Measurements from ENCODE around the gene WDR77.

WDR77 gene

GRCh38 chr1:111448918-111449702 lies at the start of gene WDR77, which contains the start of gene ATP5PB:
TSS of gene WDR77 (minus strand) at chr1:111449256. CDS start at chr1:111449169, 87 bp downstream.
TSS of gene ATP5PB (plus strand) at chr1:111449464. CDS start at chr1:111449542, 78 bp downstream.
- peak within 1 kb of the TSS; percentile 94 for H3K27ac ChIP-seq (ENCODE audit: low read depth, low read length)
- peaks cover 59% of the 10 kb centered on the region for H3K36me3 ChIP-seq (ENCODE audit: control insufficient read depth, insufficient read depth, low read length)
- H3K9ac ChIP-seq (ENCODE audit: low read depth, low read length) = peak within 1 kb of the TSS; percentile 84
- H3K27me3 ChIP-seq (ENCODE audit: control insufficient read depth, insufficient read depth, low read length) = no peaks in the 10 kb centered on the region
- no peaks in the 10 kb centered on the region for H3K4me1 ChIP-seq (ENCODE audit: control insufficient read depth, insufficient read depth, low read length)
- H3K4me3 ChIP-seq (ENCODE audit: low read depth, low read length) = peak within 1 kb of the TSS; percentile 94
- H3K9me3 ChIP-seq (ENCODE audit: control insufficient read depth, insufficient read depth, low read length) = no peaks in the 10 kb centered on the region

DNA sequence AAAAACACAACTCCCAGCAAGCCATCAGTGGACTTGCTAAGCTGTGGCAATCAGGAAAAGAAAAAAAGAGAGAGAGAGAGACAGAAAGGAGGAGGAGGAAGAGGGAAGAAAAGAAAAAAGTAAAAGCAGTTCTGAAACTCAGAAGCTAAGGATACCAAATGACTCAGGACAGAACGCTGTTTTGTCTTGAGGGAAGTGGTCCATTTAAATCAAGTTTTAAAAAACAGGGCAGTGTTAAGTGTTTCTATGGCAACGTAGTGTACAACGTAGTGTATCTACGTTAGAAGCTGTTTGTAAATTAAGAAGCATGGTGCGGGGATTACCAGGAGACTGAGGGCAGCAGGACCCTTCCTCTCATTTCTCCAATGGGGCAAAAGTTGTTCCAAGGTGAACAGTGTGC lies 48.5 kb upstream of the WDR77 start:
- Histone ChIP-seq H3K9me3 (ENCODE audit: control insufficient read depth, insufficient read depth, low read length) (no peaks in the 10 kb centered on the region), H3K4me3 (ENCODE audit: low read depth, low read length) (no peak overlapping the region), H3K27ac (ENCODE audit: low read depth, low read length) (no peak overlapping the region), H3K27me3 (ENCODE audit: control insufficient read depth, insufficient read depth, low read length) (no peaks in the 10 kb centered on the region), H3K9ac (ENCODE audit: low read depth, low read length) (no peak overlapping the region), H3K36me3 (ENCODE audit: control insufficient read depth, insufficient read depth, low read length) (no peaks in the 10 kb centered on the region), H3K4me1 (ENCODE audit: control insufficient read depth, insufficient read depth, low read length) (no peaks in the 10 kb centered on the region)

GRCh38 chr1:111496398-111496797 lies 47.3 kb upstream of the WDR77 start:
- Histone ChIP-seq H3K36me3 (ENCODE audit: control insufficient read depth, insufficient read depth, low read length) (no peaks in the 10 kb centered on the region), H3K9me3 (ENCODE audit: control insufficient read depth, insufficient read depth, low read length) (no peaks in the 10 kb centered on the region), H3K27ac (ENCODE audit: low read depth, low read length) (no peak overlapping the region), H3K4me3 (ENCODE audit: low read depth, low read length) (no peak overlapping the region), H3K4me1 (ENCODE audit: control insufficient read depth, insufficient read depth, low read length) (no peaks in the 10 kb centered on the region), H3K9ac (ENCODE audit: low read depth, low read length) (no peak overlapping the region), H3K27me3 (ENCODE audit: control insufficient read depth, insufficient read depth, low read length) (no peaks in the 10 kb centered on the region)

DNA sequence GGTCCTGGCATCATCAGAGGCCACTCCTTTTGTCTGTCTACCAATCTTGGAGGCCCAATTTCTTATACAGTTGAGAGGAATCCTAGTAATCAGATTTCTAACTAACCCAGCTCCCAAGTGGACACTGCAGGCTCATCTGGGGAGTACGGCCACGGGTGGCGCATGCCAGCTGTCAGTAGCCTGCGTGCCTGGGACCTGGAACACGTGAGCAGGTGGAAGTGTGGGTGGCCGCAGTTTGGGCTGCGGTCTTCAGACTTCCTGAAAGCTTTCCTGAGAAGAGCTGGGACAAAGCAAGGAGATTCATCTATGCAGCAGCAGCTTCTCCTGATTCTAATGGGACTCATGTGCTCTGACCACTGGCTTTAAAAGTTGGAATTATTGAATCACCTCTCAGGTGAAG lies 42.0 kb upstream of the WDR77 start:
- H3K9me3 ChIP-seq (ENCODE audit: control insufficient read depth, insufficient read depth, low read length) = no peaks in the 10 kb centered on the region
- no peak overlapping the region for H3K27ac ChIP-seq (ENCODE audit: low read depth, low read length)
- H3K27me3 ChIP-seq (ENCODE audit: control insufficient read depth, insufficient read depth, low read length) = no peaks in the 10 kb centered on the region
- no peak overlapping the region for H3K9ac ChIP-seq (ENCODE audit: low read depth, low read length)
- no peaks in the 10 kb centered on the region for H3K4me1 ChIP-seq (ENCODE audit: control insufficient read depth, insufficient read depth, low read length)
- no peak overlapping the region for H3K4me3 ChIP-seq (ENCODE audit: low read depth, low read length)
- no peaks in the 10 kb centered on the region for H3K36me3 ChIP-seq (ENCODE audit: control insufficient read depth, insufficient read depth, low read length)

- H3K27me3 ChIP-seq (ENCODE audit: control insufficient read depth, insufficient read depth, low read length) = no peaks in the 10 kb centered on the region
- H3K27ac ChIP-seq (ENCODE audit: low read depth, low read length) = no peak overlapping the region
- no peak overlapping the region for H3K9ac ChIP-seq (ENCODE audit: low read depth, low read length)
- no peaks in the 10 kb centered on the region for H3K4me1 ChIP-seq (ENCODE audit: control insufficient read depth, insufficient read depth, low read length)
- no peaks in the 10 kb centered on the region for H3K36me3 ChIP-seq (ENCODE audit: control insufficient read depth, insufficient read depth, low read length)
- no peaks in the 10 kb centered on the region for H3K9me3 ChIP-seq (ENCODE audit: control insufficient read depth, insufficient read depth, low read length)
- no peak overlapping the region for H3K4me3 ChIP-seq (ENCODE audit: low read depth, low read length)
Measured at GRCh38 chr1:111490220-111490619, 41.2 kb upstream of the WDR77 start.

- no peak overlapping the region for H3K9ac ChIP-seq (ENCODE audit: low read depth, low read length)
- no peaks in the 10 kb centered on the region for H3K36me3 ChIP-seq (ENCODE audit: control insufficient read depth, insufficient read depth, low read length)
- no peaks in the 10 kb centered on the region for H3K4me1 ChIP-seq (ENCODE audit: control insufficient read depth, insufficient read depth, low read length)
- H3K27me3 ChIP-seq (ENCODE audit: control insufficient read depth, insufficient read depth, low read length) = no peaks in the 10 kb centered on the region
- H3K27ac ChIP-seq (ENCODE audit: low read depth, low read length) = no peak overlapping the region
- H3K9me3 ChIP-seq (ENCODE audit: control insufficient read depth, insufficient read depth, low read length) = no peaks in the 10 kb centered on the region
- no peak overlapping the region for H3K4me3 ChIP-seq (ENCODE audit: low read depth, low read length)
Measured at GRCh38 chr1:111489604-111490003, 40.5 kb upstream of the WDR77 start.

- H3K27me3 ChIP-seq (ENCODE audit: control insufficient read depth, insufficient read depth, low read length) = no peaks in the 10 kb centered on the region
- H3K4me3 ChIP-seq (ENCODE audit: low read depth, low read length) = no peak overlapping the region
- no peaks in the 10 kb centered on the region for H3K9me3 ChIP-seq (ENCODE audit: control insufficient read depth, insufficient read depth, low read length)
- no peak overlapping the region for H3K27ac ChIP-seq (ENCODE audit: low read depth, low read length)
- H3K9ac ChIP-seq (ENCODE audit: low read depth, low read length) = no peak overlapping the region
- H3K4me1 ChIP-seq (ENCODE audit: control insufficient read depth, insufficient read depth, low read length) = no peaks in the 10 kb centered on the region
- no peaks in the 10 kb centered on the region for H3K36me3 ChIP-seq (ENCODE audit: control insufficient read depth, insufficient read depth, low read length)
Measured at GRCh38 chr1:111488669-111489068, 39.6 kb upstream of the WDR77 start.

DNA sequence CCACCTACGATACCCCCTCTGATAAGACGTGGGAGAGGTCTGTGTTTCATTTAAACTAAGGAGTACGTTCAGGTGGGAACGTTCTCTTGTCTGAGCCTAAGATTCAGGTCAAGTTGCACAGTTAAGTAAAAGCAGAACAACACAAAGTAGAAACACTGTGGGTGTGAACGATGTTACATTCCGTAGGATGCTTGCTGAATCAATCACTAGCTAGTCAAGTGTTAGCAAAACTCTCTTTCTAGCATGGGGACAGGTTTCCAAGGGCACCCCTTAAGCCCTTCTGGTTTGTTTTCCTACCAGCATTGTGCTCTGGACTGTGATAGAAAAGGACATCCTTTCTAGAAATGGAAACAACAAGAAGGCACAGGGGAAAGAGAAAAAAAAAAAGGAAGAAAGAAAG lies 38.1 kb upstream of the WDR77 start:
- Histone ChIP-seq H3K4me3 (ENCODE audit: low read depth, low read length) (no peak overlapping the region), H3K4me1 (ENCODE audit: control insufficient read depth, insufficient read depth, low read length) (no peaks in the 10 kb centered on the region), H3K27ac (ENCODE audit: low read depth, low read length) (no peak overlapping the region), H3K36me3 (ENCODE audit: control insufficient read depth, insufficient read depth, low read length) (no peaks in the 10 kb centered on the region), H3K9me3 (ENCODE audit: control insufficient read depth, insufficient read depth, low read length) (no peaks in the 10 kb centered on the region), H3K27me3 (ENCODE audit: control insufficient read depth, insufficient read depth, low read length) (no peaks in the 10 kb centered on the region), H3K9ac (ENCODE audit: low read depth, low read length) (no peak overlapping the region)

DNA sequence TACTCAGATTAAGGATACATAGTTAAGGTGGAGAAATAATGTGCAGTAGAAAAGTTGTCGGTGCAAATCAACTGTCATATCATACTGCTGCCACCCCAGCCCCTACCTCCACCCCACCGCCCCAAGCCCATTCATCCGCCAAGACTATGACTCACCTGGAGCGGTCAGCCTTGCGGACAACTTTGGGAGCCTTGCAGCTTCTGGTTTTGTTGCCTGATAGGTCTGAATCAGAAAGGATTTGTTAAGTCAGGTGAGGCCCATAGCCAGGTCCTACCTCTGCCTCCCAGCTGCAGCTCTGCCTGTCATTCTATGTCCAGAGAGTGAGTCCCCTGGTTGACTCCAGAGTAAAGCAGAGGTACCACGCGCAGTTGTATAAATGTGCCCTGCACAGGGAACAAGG lies 37.4 kb upstream of the WDR77 start:
- Histone ChIP-seq H3K27me3 (ENCODE audit: control insufficient read depth, insufficient read depth, low read length) (no peaks in the 10 kb centered on the region), H3K9me3 (ENCODE audit: control insufficient read depth, insufficient read depth, low read length) (no peaks in the 10 kb centered on the region), H3K27ac (ENCODE audit: low read depth, low read length) (no peak overlapping the region), H3K36me3 (ENCODE audit: control insufficient read depth, insufficient read depth, low read length) (no peaks in the 10 kb centered on the region), H3K9ac (ENCODE audit: low read depth, low read length) (no peak overlapping the region), H3K4me1 (ENCODE audit: control insufficient read depth, insufficient read depth, low read length) (0 out of 2 replicates have a peak, but pooled peaks cover 3% of the 10 kb centered on the region), H3K4me3 (ENCODE audit: low read depth, low read length) (no peak overlapping the region)

DNA sequence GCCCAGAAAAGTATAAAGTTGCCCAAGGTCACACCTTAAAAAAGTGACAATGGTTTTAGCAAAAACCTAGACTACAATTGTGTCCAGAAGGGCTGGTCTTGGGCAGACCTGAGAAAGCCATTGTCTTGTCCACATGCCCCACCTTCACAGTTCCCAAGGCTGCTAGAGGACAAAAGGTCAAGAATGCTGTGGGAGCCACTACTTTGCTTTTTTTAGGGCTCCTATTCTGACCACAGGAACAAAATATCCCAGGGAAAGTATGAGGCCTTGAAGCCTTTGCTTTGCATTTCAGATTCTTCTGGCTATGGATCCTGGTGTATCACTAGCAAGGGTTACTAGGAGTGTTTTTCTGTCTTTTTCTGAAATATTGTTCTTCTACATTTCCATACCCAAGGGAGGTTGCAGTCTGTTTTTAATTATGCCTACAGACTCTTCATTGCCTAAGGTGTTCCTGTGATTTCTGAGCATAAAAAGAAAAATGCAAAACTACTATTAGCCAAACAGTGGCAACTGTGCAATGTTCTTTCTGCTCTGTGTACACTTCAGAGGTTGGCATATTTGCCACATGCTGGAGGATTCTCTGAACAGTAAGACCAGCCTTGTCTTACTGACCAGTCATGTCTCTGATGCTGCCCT lies 35.5 kb upstream of the WDR77 start:
- Histone ChIP-seq H3K27ac (ENCODE audit: low read depth, low read length) (no peak overlapping the region), H3K4me3 (ENCODE audit: low read depth, low read length) (no peak overlapping the region), H3K27me3 (ENCODE audit: control insufficient read depth, insufficient read depth, low read length) (no peaks in the 10 kb centered on the region), H3K9me3 (ENCODE audit: control insufficient read depth, insufficient read depth, low read length) (no peaks in the 10 kb centered on the region), H3K4me1 (ENCODE audit: control insufficient read depth, insufficient read depth, low read length) (0 out of 2 replicates have a peak, but pooled peaks cover 3% of the 10 kb centered on the region), H3K36me3 (ENCODE audit: control insufficient read depth, insufficient read depth, low read length) (no peaks in the 10 kb centered on the region), H3K9ac (ENCODE audit: low read depth, low read length) (no peak overlapping the region)

GRCh38 chr1:111483876-111484275 lies 34.8 kb upstream of the WDR77 start:
- no peak overlapping the region for H3K27ac ChIP-seq (ENCODE audit: low read depth, low read length)
- H3K27me3 ChIP-seq (ENCODE audit: control insufficient read depth, insufficient read depth, low read length) = no peaks in the 10 kb centered on the region
- no peak overlapping the region for H3K9ac ChIP-seq (ENCODE audit: low read depth, low read length)
- no peaks in the 10 kb centered on the region for H3K36me3 ChIP-seq (ENCODE audit: control insufficient read depth, insufficient read depth, low read length)
- H3K4me1 ChIP-seq (ENCODE audit: control insufficient read depth, insufficient read depth, low read length) = 0 out of 2 replicates have a peak, but pooled peaks cover 3% of the 10 kb centered on the region
- H3K4me3 ChIP-seq (ENCODE audit: low read depth, low read length) = no peak overlapping the region
- H3K9me3 ChIP-seq (ENCODE audit: control insufficient read depth, insufficient read depth, low read length) = no peaks in the 10 kb centered on the region
